Measurements from ENCODE around the gene TBL3. TPM values are rescaled to one million over a fixed set of nuclear protein-coding genes. Genes with fewer than 3 reads are reported as not detected.

TBL3 gene
- polyA plus RNA-seq, 1 donor (not counting 4 experiments of a cell fraction or from before 2014, with no cell fraction given), result 27.8 TPM

GRCh38 chr16:1976951-1977874, 5.4 kb downstream of the TBL3 start:
- Histone ChIP-seq H3K36me3 (ENCODE audit: control insufficient read depth in 2 of 2, extremely low read depth in 1 of 2, insufficient read depth in 2 of 2, low read length in 2 of 2) (peaks cover 14 to 23% of the 10 kb centered on the region in 2 experiments), H3K4me2 (ENCODE audit: control insufficient read depth, extremely low read depth, insufficient read depth, low read depth, low read length) (no peak overlapping the region), H3K27me3 (ENCODE audit: control insufficient read depth, extremely low read depth, insufficient read depth, low read length) (peaks cover 19% of the 10 kb centered on the region), H3K27ac (ENCODE audit: control insufficient read depth, insufficient read depth, low read length) (no peak overlapping the region), H3K9me3 (ENCODE audit: control insufficient read depth, low read depth, low read length) (no peaks in the 10 kb centered on the region), H3K9me1 (ENCODE audit: control insufficient read depth, extremely low read depth, insufficient read depth, low read length) (no peaks in the 10 kb centered on the region), H3K79me2 (ENCODE audit: control insufficient read depth, insufficient read depth, low read length) (peaks cover 25% of the 10 kb centered on the region), H3K4me1 (ENCODE audit: control insufficient read depth, extremely low read depth, insufficient read depth, low read length) (peaks cover 34% of the 10 kb centered on the region), H3K4me3 (ENCODE audit: control insufficient read depth in 2 of 3, extremely low read depth in 1 of 3, insufficient read depth in 2 of 3, low read depth in 1 of 3, low read length in 3 of 3) (no peak overlapping the region), H4K20me1 (ENCODE audit: control insufficient read depth, extremely low read depth, insufficient read depth, low read length) (no peaks in the 10 kb centered on the region), H2AFZ (ENCODE audit: control insufficient read depth, low read length) (no peak overlapping the region), H3K9ac (ENCODE audit: control insufficient read depth, extremely low read depth, insufficient read depth, low read length) (no peak overlapping the region)
- DNase-seq (ENCODE audit: low read depth, low spot score), result no peak
- dilution Hi-C loops (cut with MboI; ENCODE audit: extremely low pct_ligation_motif_present, low sequenced_read_pairs), result no loop called here
- no peak for FAIRE-seq
- no peak for TF ChIP-seq CTCF (optimal IDR thresholded peaks at IDR 0.05 in 1 of 3, IDR thresholded peaks at IDR 0.05 in 1 of 3, conservative IDR thresholded peaks at IDR 0.05 in 1 of 3; ENCODE audit: extremely low read depth in 1 of 3, insufficient read depth in 2 of 3, low read length in 3 of 3)
- no peak for TF ChIP-seq EZH2 (IDR thresholded peaks at IDR 0.05; ENCODE audit: low read length)

GRCh38 chr16:1977875-1978268, 6.0 kb downstream of the TBL3 start:
- Histone ChIP-seq H3K36me3 (ENCODE audit: control insufficient read depth in 2 of 2, extremely low read depth in 1 of 2, insufficient read depth in 2 of 2, low read length in 2 of 2) (peaks cover 14 to 23% of the 10 kb centered on the region in 2 experiments), H3K9me3 (ENCODE audit: control insufficient read depth, low read depth, low read length) (no peaks in the 10 kb centered on the region), H3K9ac (ENCODE audit: control insufficient read depth, extremely low read depth, insufficient read depth, low read length) (no peak overlapping the region), H3K27ac (ENCODE audit: control insufficient read depth, insufficient read depth, low read length) (no peak overlapping the region), H3K4me3 (ENCODE audit: control insufficient read depth in 2 of 3, extremely low read depth in 1 of 3, insufficient read depth in 2 of 3, low read depth in 1 of 3, low read length in 3 of 3) (no peak overlapping the region), H3K79me2 (ENCODE audit: control insufficient read depth, insufficient read depth, low read length) (peaks cover 19% of the 10 kb centered on the region), H3K4me1 (ENCODE audit: control insufficient read depth, extremely low read depth, insufficient read depth, low read length) (peaks cover 32% of the 10 kb centered on the region), H3K4me2 (ENCODE audit: control insufficient read depth, extremely low read depth, insufficient read depth, low read depth, low read length) (no peak overlapping the region), H2AFZ (ENCODE audit: control insufficient read depth, low read length) (no peak overlapping the region), H3K9me1 (ENCODE audit: control insufficient read depth, extremely low read depth, insufficient read depth, low read length) (no peaks in the 10 kb centered on the region), H4K20me1 (ENCODE audit: control insufficient read depth, extremely low read depth, insufficient read depth, low read length) (no peaks in the 10 kb centered on the region), H3K27me3 (ENCODE audit: control insufficient read depth, extremely low read depth, insufficient read depth, low read length) (peaks cover 25% of the 10 kb centered on the region)
- DNase-seq (ENCODE audit: low read depth, low spot score), result no peak
- no peak for FAIRE-seq
- TF ChIP-seq EZH2 (IDR thresholded peaks at IDR 0.05; ENCODE audit: low read length) (no peak), CTCF (optimal IDR thresholded peaks at IDR 0.05 in 1 of 3, IDR thresholded peaks at IDR 0.05 in 1 of 3, conservative IDR thresholded peaks at IDR 0.05 in 1 of 3; ENCODE audit: extremely low read depth in 1 of 3, insufficient read depth in 2 of 3, low read length in 3 of 3) (no peak)
- dilution Hi-C loops (cut with MboI; ENCODE audit: extremely low pct_ligation_motif_present, low sequenced_read_pairs), result no loop called here

All from keratinocyte (primary cell).